Calu3 (cell line): Measurements from ENCODE around the gene CDK14. TPM values are rescaled to one million over a fixed set of nuclear protein-coding genes. Genes with fewer than 3 reads are reported as not detected.

Experiments used
- BruUV-seq: library from RNA; stranded (reverse); fragments of 400-500 nt; replicated peaks from 2 replicates; lab custom pipeline; 2021; lab: Mats Ljungman, UMichigan
- CTCF ChIA-PET: fragments of 300-600 bp; sonication (Branson Sonifier 250); formaldehyde crosslinking; loops from one replicate; lab custom pipeline; 2022; ENCODE audit warnings: antibody characterized with exemption; lab: Charles Lee
- DNase-seq: peaks from one replicate; pipeline ENCODE4 v3.0.0; 2022
- H3K27ac Mint-ChIP-seq: one replicate; pipeline ENCODE4 v1.8.0; 2022; ENCODE audit warnings: mixed read lengths; ENCODE audit not compliant: unreplicated experiment
- H3K27me3 Mint-ChIP-seq: one replicate; pipeline ENCODE4 v1.8.0; 2022; ENCODE audit warnings: mixed read lengths; ENCODE audit not compliant: unreplicated experiment
- H3K36me3 Mint-ChIP-seq: one replicate; pipeline ENCODE4 v1.8.0; 2022; ENCODE audit warnings: mild to moderate bottlenecking, moderate library complexity, mixed read lengths; ENCODE audit not compliant: insufficient read depth, unreplicated experiment
- H3K4me1 Mint-ChIP-seq: one replicate; pipeline ENCODE4 v1.8.0; 2022; ENCODE audit warnings: mild to moderate bottlenecking, low read depth, mixed read lengths; ENCODE audit not compliant: unreplicated experiment
- H3K4me3 Mint-ChIP-seq: one replicate; pipeline ENCODE4 v1.8.0; 2022; ENCODE audit warnings: mild to moderate bottlenecking, low read depth, moderate library complexity, mixed read lengths; ENCODE audit not compliant: unreplicated experiment
- H3K9me3 Mint-ChIP-seq: one replicate; pipeline ENCODE4 v1.8.0; 2022; ENCODE audit warnings: low read depth, mixed read lengths; ENCODE audit not compliant: unreplicated experiment
- CTCF ChIP-seq: fragments of 200-600 bp; IDR thresholded peaks from one replicate; pipeline ENCODE4 v1.8.0; 2022; ENCODE audit warnings: antibody characterized with exemption; ENCODE audit not compliant: unreplicated experiment
- intact Hi-C: fragments of 100-400 bp; cut with micrococcal nuclease; formaldehyde crosslinking; loops from one replicate; pipeline ENCODE4 v1.10.0; 2022; ENCODE audit not compliant: unreplicated experiment
- total RNA-seq: library from RNA; stranded (reverse); gene quantifications from 2 replicates; pipeline ENCODE4 v1.2.3, GENCODE V29; 2022

The CDK14 gene
- total RNA-seq, 1 experiment from 2014 or later: 29.4 TPM

GRCh38 chr7:90563286-90563685 is 32.8 kb upstream of the CDK14 start:
- no peaks in the 10 kb centered on the region for H3K9me3 Mint-ChIP-seq
- no peak overlapping the region for H3K4me3 Mint-ChIP-seq
- TF ChIP-seq CTCF: no peak
- CTCF ChIA-PET: no interaction called here
- DNase-seq: no peak
- no TSS peak for BruUV-seq
- H3K4me1 Mint-ChIP-seq: no peaks in the 10 kb centered on the region
- no peak overlapping the region for H3K27ac Mint-ChIP-seq
- no peaks in the 10 kb centered on the region for H3K36me3 Mint-ChIP-seq
- intact Hi-C loops: no loop called here
- no peaks in the 10 kb centered on the region for H3K27me3 Mint-ChIP-seq

GRCh38 chr7:90564455-90564854 is 31.7 kb upstream of the CDK14 start:
- Mint-ChIP-seq H3K27me3 (no peaks in the 10 kb centered on the region), H3K27ac (no peak overlapping the region), H3K36me3 (no peaks in the 10 kb centered on the region), H3K4me3 (no peak overlapping the region), H3K9me3 (no peaks in the 10 kb centered on the region), H3K4me1 (no peaks in the 10 kb centered on the region)
- no TSS peak for BruUV-seq
- intact Hi-C loops: no loop called here
- DNase-seq: peak; percentile 14
- no peak for TF ChIP-seq CTCF
- CTCF ChIA-PET: no interaction called here

- no peaks in the 10 kb centered on the region for H3K9me3 Mint-ChIP-seq
- BruUV-seq: no TSS peak
- TF ChIP-seq CTCF: no peak
- no peaks in the 10 kb centered on the region for H3K36me3 Mint-ChIP-seq
- H3K27me3 Mint-ChIP-seq: no peaks in the 10 kb centered on the region
- no peak for DNase-seq
- no peaks in the 10 kb centered on the region for H3K4me1 Mint-ChIP-seq
- no peak overlapping the region for H3K27ac Mint-ChIP-seq
- CTCF ChIA-PET: no interaction called here
- intact Hi-C loops: no loop called here
- H3K4me3 Mint-ChIP-seq: no peak overlapping the region
Measured at GRCh38 chr7:90568213-90568612, 27.9 kb upstream of the CDK14 start.

- no peaks in the 10 kb centered on the region for H3K9me3 Mint-ChIP-seq
- H3K36me3 Mint-ChIP-seq: no peaks in the 10 kb centered on the region
- DNase-seq: no peak
- CTCF ChIA-PET: no interaction called here
- TF ChIP-seq CTCF: no peak
- H3K27ac Mint-ChIP-seq: no peak overlapping the region
- H3K4me1 Mint-ChIP-seq: no peaks in the 10 kb centered on the region
- no TSS peak for BruUV-seq
- no peak overlapping the region for H3K4me3 Mint-ChIP-seq
- no peaks in the 10 kb centered on the region for H3K27me3 Mint-ChIP-seq
- intact Hi-C loops: no loop called here
Measured at GRCh38 chr7:90569368-90569767, 26.8 kb upstream of the CDK14 start.
